Panc1 (cell line): ENCODE measurements around the gene ANP32A. TPM values are rescaled to one million over a fixed set of nuclear protein-coding genes. Genes with fewer than 3 reads are reported as not detected.

ENCODE experiments used
- ATAC-seq: fragments of 200-7000 bp; cut with Tn5 transposase; 2 replicates; pipeline ENCODE4 v1.9.1; 2020; ENCODE audit warnings: mild to moderate bottlenecking, moderate library complexity
- BruUV-seq: library from RNA; stranded (reverse); fragments of 400-500 nt; replicated peaks from 2 replicates; lab custom pipeline; 2021; lab: Mats Ljungman, UMichigan
- CTCF ChIA-PET: fragments of 300-600 bp; sonication (Branson Sonifier 250); formaldehyde crosslinking; loops from one replicate; lab custom pipeline; 2022; ENCODE audit warnings: antibody characterized with exemption; lab: Charles Lee
- POLR2A ChIA-PET: fragments of 300-600 bp; sonication (Branson Sonifier 250); formaldehyde crosslinking; loops from one replicate; lab custom pipeline; 2022; ENCODE audit warnings: antibody characterized with exemption; lab: Charles Lee
- DNase-seq: peaks from one replicate; pipeline ENCODE4 v3.0.0-alpha.2; 2010; ENCODE audit warnings: low read depth, low spot score
- H3K27ac ChIP-seq: 2 replicates; pipeline ENCODE4 v1.5.1; 2011; ENCODE audit warnings: mild to moderate bottlenecking, low read length, inconsistent platforms
- H3K27me3 ChIP-seq: fragments of 200-500 bp; sonication (Bioruptor generic); 2 replicates; pipeline ENCODE4 v1.6.0; 2014; ENCODE audit warnings: low read length, inconsistent platforms; ENCODE audit not compliant: control insufficient read depth, insufficient read depth
- H3K36me3 ChIP-seq: fragments of 200-500 bp; sonication (Bioruptor generic); 2 replicates; pipeline ENCODE4 v1.5.1; 2014; ENCODE audit warnings: inconsistent platforms, mild to moderate bottlenecking, low read length, moderate library complexity; ENCODE audit not compliant: control insufficient read depth, insufficient read depth
- H3K4me1 ChIP-seq: 2 replicates; pipeline ENCODE4 v1.5.1; 2011; ENCODE audit warnings: inconsistent platforms, mild to moderate bottlenecking, low read length, moderate library complexity; ENCODE audit not compliant: control insufficient read depth, insufficient read depth
- H3K4me3 ChIP-seq, 2 experiments: 2 replicates each; pipeline ENCODE4 v1.5.1; 2011 to 2012; ENCODE audit warnings: low read depth in 2 of 2, low read length in 2 of 2, mild to moderate bottlenecking in 2 of 2, inconsistent platforms in 1 of 2, moderate library complexity in 1 of 2
- H3K9me3 ChIP-seq: fragments of 200-500 bp; sonication (Bioruptor generic); 2 replicates; pipeline ENCODE4 v1.5.1; 2014; ENCODE audit warnings: low read depth, mild to moderate bottlenecking, inconsistent platforms, low read length, moderate library complexity; ENCODE audit not compliant: control insufficient read depth, insufficient read depth
- POLR2AphosphoS5 ChIP-seq: IDR thresholded peaks from 2 replicates; pipeline ENCODE4 v1.6.1; 2012; ENCODE audit warnings: mild to moderate bottlenecking, low read depth, low read length, moderate library complexity
- SIN3A ChIP-seq: IDR thresholded peaks from 2 replicates; pipeline ENCODE4 v1.6.1; 2012; ENCODE audit warnings: low read depth, mild to moderate bottlenecking, low read length, moderate library complexity, borderline replicate concordance; ENCODE audit not compliant: insufficient read depth
- TCF7L2 ChIP-seq: IDR thresholded peaks from 2 replicates; pipeline ENCODE4 v1.6.1; 2011; ENCODE audit warnings: mild to moderate bottlenecking, low read depth, low read length, inconsistent platforms
- in situ Hi-C: cut with HindIII; loops from 2 replicates; pipeline ENCODE4 v1.10.0; 2016; ENCODE audit warnings: low sequenced_read_pairs, low pct_unique_long_range_greater_than_20kb
- intact Hi-C: fragments of 100-400 bp; cut with micrococcal nuclease; formaldehyde crosslinking; loops from one replicate; pipeline ENCODE4 v1.10.0; 2022; ENCODE audit not compliant: unreplicated experiment
- total RNA-seq: library from RNA; stranded (reverse); gene quantifications from one replicate; pipeline ENCODE4 v1.2.1, GENCODE V29; 2021; ENCODE audit not compliant: unreplicated experiment
- TF ChIP-seq, protein P1 (sequence below): fragments of 450-650 bp; IDR thresholded peaks from 2 replicates; pipeline ENCODE4 v1.5.1; 2017; ENCODE audit warnings: mild to moderate bottlenecking
- TF ChIP-seq, protein P2 (sequence below), 2 experiments: IDR thresholded peaks; 2 replicates each; pipeline ENCODE4 v1.6.1; 2011 to 2012; ENCODE audit warnings: low read depth in 2 of 2, control low read depth in 1 of 2, low read length in 1 of 2, mild to moderate bottlenecking in 1 of 2, moderate library complexity in 1 of 2; ENCODE audit not compliant: insufficient read depth in 1 of 2

ANP32A gene
- total RNA-seq, 1 experiment from 2014 or later: 226 TPM

DNA sequence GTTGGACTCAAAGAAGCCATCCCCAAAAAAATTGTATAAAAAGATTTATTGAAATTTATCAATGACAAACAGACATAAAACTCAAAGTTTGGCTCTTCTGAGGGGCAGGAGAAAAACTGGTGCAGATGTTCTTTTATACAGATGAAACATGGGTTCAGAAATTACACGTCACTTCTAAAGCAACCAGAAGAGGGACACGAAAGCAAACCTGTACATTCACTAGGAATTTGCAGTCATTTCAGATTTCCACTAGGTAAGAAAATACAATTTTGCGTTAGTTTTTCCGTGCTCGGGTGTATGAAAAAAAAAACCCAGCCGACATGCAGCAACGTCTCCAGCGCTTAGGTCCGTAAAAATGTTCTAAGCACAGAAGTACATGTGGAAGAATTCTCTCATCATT is 41.8 kb downstream of the ANP32A start:
- H3K4me1 ChIP-seq: no peaks in the 10 kb centered on the region
- intact Hi-C loops (no loop called here), in situ Hi-C loops (no loop called here)
- ATAC-seq (no peak), DNase-seq (no peak)
- CTCF ChIA-PET: no interaction called here
- H3K27ac ChIP-seq: no peak overlapping the region
- H3K27me3 ChIP-seq: no peaks in the 10 kb centered on the region
- BruUV-seq: no TSS peak
- peaks cover 27% of the 10 kb centered on the region for H3K36me3 ChIP-seq
- TF ChIP-seq SIN3A: no peak
- TF ChIP-seq, protein P1, sequence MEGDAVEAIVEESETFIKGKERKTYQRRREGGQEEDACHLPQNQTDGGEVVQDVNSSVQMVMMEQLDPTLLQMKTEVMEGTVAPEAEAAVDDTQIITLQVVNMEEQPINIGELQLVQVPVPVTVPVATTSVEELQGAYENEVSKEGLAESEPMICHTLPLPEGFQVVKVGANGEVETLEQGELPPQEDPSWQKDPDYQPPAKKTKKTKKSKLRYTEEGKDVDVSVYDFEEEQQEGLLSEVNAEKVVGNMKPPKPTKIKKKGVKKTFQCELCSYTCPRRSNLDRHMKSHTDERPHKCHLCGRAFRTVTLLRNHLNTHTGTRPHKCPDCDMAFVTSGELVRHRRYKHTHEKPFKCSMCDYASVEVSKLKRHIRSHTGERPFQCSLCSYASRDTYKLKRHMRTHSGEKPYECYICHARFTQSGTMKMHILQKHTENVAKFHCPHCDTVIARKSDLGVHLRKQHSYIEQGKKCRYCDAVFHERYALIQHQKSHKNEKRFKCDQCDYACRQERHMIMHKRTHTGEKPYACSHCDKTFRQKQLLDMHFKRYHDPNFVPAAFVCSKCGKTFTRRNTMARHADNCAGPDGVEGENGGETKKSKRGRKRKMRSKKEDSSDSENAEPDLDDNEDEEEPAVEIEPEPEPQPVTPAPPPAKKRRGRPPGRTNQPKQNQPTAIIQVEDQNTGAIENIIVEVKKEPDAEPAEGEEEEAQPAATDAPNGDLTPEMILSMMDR: 0 out of 2 replicates have a peak, but pooled peaks have one; percentile 12
- no peak overlapping the region for H3K4me3 ChIP-seq
- H3K9me3 ChIP-seq: no peaks in the 10 kb centered on the region
- POLR2A ChIA-PET: no interaction called here

DNA sequence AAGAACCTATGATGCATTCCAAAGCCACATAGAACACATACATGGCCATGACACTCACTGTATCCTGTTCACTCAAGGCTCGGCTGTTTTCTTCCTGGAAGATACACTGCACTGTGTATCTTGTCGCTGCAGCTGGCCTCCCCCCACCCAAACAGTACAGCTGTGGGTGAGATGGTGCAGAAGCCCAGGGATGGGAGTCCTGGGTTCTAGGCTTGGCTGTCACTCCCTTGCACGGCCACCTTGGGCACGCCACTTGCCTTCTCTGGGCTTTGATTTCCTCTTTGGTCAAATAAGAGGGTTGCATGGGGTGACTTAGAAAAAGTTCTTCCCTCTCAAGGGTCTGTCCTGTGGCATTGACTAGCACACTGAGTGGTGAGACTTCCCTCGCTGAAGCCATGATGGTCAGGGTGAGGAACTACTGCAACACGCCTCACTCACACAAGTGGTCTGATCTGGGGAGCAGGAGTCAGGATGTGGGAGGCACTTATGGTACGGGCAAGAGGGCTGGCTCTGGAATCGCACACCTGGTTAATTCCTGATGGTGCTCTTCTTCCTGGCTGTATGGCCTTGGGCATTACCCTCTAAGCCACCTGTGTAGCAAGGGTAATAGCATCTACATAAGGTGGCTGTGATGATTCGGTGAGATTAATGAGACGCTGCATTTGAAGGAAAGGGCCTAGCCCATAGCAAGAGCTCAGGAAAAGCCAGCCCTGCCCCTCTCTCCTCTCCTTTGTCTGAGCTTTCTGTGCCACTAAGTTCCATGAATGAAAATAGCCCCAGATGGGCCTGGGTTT is 44.0 kb downstream of the ANP32A start:
- Histone ChIP-seq H3K27ac (no peak overlapping the region), H3K4me3 (no peak overlapping the region), H3K9me3 (no peaks in the 10 kb centered on the region), H3K27me3 (no peaks in the 10 kb centered on the region), H3K36me3 (peaks cover 18% of the 10 kb centered on the region), H3K4me1 (no peaks in the 10 kb centered on the region)
- ATAC-seq: peak; percentile 36
- intact Hi-C loops (no loop called here), in situ Hi-C loops (no loop called here)
- TF ChIP-seq TCF7L2 (no peak), POLR2AphosphoS5 (peak; percentile 68)
- ChIA-PET POLR2A (no interaction called here), CTCF (interaction anchor here (0.6 kb wide), 1 partner anchor 164 kb away, joined by 3 read pairs; no protein-coding TSS in a partner anchor)
- no TSS peak for BruUV-seq
- no peak for DNase-seq

DNA sequence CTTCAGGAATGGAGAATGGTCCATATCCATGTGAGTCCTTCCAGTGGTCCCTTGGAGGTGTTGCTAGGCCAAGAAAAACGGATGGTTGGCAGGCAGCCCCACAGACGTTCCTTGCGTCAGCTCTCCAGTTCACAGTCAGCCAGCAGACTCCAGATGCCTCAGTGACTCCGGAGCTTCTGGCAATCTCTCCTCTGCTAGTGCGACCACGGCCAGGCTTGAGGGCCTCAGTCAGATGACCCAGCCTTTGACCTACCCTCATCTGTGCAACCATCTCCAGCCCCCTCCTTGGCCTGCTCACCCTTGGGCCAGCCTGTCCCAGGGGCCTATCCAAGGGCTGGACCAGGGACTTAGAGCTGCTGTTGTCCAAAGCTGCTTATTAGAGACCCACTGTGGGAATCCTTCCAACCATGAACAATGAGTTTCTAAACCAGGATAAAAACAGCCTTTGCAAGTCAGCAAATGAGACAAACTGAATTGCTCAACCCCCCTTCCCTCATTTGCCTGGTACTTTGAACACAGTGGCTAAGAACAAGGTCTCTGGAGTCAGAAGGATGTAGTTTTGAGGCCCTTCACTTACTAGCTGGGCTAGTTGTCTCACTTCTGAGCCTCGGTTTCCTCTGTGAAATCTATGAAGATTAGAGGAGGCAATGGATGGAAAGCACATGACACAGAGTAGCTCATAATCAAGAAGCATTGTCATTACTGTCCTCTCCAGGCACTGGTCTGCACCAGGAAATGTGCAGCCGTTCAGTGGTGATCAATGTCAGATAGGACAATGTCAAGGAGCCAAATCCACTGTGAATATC is 44.8 kb downstream of the ANP32A start:
- ChIA-PET CTCF (interaction anchor here (0.6 kb wide), 1 partner anchor 164 kb away, joined by 3 read pairs; no protein-coding TSS in a partner anchor), POLR2A (no interaction called here)
- H3K9me3 ChIP-seq: no peaks in the 10 kb centered on the region
- no peak for DNase-seq
- no peaks in the 10 kb centered on the region for H3K4me1 ChIP-seq
- intact Hi-C loops (no loop called here), in situ Hi-C loops (no loop called here)
- 0 out of 2 replicates have a peak, but pooled peaks have one; percentile 19 for ATAC-seq
- no peak overlapping the region for H3K4me3 ChIP-seq
- TF ChIP-seq SIN3A (no peak), TCF7L2 (no peak), POLR2AphosphoS5 (no peak)
- TF ChIP-seq, protein P1: no peak
- TF ChIP-seq, protein P2, sequence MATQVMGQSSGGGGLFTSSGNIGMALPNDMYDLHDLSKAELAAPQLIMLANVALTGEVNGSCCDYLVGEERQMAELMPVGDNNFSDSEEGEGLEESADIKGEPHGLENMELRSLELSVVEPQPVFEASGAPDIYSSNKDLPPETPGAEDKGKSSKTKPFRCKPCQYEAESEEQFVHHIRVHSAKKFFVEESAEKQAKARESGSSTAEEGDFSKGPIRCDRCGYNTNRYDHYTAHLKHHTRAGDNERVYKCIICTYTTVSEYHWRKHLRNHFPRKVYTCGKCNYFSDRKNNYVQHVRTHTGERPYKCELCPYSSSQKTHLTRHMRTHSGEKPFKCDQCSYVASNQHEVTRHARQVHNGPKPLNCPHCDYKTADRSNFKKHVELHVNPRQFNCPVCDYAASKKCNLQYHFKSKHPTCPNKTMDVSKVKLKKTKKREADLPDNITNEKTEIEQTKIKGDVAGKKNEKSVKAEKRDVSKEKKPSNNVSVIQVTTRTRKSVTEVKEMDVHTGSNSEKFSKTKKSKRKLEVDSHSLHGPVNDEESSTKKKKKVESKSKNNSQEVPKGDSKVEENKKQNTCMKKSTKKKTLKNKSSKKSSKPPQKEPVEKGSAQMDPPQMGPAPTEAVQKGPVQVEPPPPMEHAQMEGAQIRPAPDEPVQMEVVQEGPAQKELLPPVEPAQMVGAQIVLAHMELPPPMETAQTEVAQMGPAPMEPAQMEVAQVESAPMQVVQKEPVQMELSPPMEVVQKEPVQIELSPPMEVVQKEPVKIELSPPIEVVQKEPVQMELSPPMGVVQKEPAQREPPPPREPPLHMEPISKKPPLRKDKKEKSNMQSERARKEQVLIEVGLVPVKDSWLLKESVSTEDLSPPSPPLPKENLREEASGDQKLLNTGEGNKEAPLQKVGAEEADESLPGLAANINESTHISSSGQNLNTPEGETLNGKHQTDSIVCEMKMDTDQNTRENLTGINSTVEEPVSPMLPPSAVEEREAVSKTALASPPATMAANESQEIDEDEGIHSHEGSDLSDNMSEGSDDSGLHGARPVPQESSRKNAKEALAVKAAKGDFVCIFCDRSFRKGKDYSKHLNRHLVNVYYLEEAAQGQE (IDR thresholded peaks at IDR 0.05; ENCODE audit: insufficient read depth in 1 of 2, low read depth in 2 of 2, low read length in 1 of 2): no peak
- no peaks in the 10 kb centered on the region for H3K27me3 ChIP-seq
- peaks cover 15% of the 10 kb centered on the region for H3K36me3 ChIP-seq
- H3K27ac ChIP-seq: no peak overlapping the region
- no TSS peak for BruUV-seq
